GM12878 (cell line): ENCODE results near the gene METRNL. TPM values are rescaled to one million over a fixed set of nuclear protein-coding genes. Genes with fewer than 3 reads are reported as not detected.
A peak's percentile ranks its signal among the peaks of the same experiment; 100 is the strongest.

Source experiments
- ATAC-seq: fragments of 200-7000 bp; cut with Tn5 transposase; 3 replicates; pipeline ENCODE4 v1.9.1; 2020; ENCODE audit warnings: mild to moderate bottlenecking, moderate library complexity
- BruUV-seq: library from RNA; stranded (reverse); fragments of 400-500 nt; replicated peaks from 2 replicates; lab custom pipeline; 2021; lab: Mats Ljungman, UMichigan
- CTCF ChIA-PET: fragments of 300-600 bp; sonication (Branson Sonifier 250); formaldehyde crosslinking; extraction: SDS; loops from one replicate; lab custom pipeline; 2021; ENCODE audit warnings: inconsistent platforms; lab: Yijun Ruan, JAX
- POLR2A ChIA-PET: fragments of 350-600 bp; formaldehyde crosslinking; extraction: SDS; loops from one replicate; lab custom pipeline; 2021; ENCODE audit warnings: inconsistent platforms; lab: Charles Lee
- RAD21 ChIA-PET: fragments of 300-600 bp; sonication (Branson Sonifier 250); formaldehyde crosslinking; loops from one replicate; lab custom pipeline; 2023; ENCODE audit warnings: antibody characterized with exemption; ENCODE audit not compliant: unreplicated experiment; lab: Charles Lee
- SMC1A ChIA-PET: fragments of 300-600 bp; sonication (Branson Sonifier 250); formaldehyde crosslinking; loops from one replicate; lab custom pipeline; 2023; ENCODE audit not compliant: unreplicated experiment, uncharacterized antibody; lab: Charles Lee
- DNase-seq: peaks from one replicate; pipeline ENCODE4 v3.0.0-alpha.2; 2011; ENCODE audit warnings: low read depth, low spot score
- FAIRE-seq: peaks from 3 replicates; lab custom pipeline; 2011; peaks lifted over from hg19 to GRCh38; lab: Jason Lieb, UNC
- H2AFZ ChIP-seq: 2 replicates; pipeline ENCODE4 v1.6.0; 2011; ENCODE audit warnings: low read depth, low read length, control low read depth; ENCODE audit not compliant: control insufficient read depth
- H3K27ac ChIP-seq: 2 replicates; pipeline ENCODE4 v1.5.1; 2011; ENCODE audit warnings: control low read depth; ENCODE audit not compliant: control insufficient read depth, insufficient read depth
- H3K27me3 ChIP-seq, 2 experiments: replicated peaks in 1 of 2; 2 replicates each; pipeline versions ENCODE4 v1.6.0 to v1.6.1; 2011; ENCODE audit warnings: low read length in 1 of 2; ENCODE audit not compliant: control insufficient read depth in 2 of 2, insufficient read depth in 2 of 2
- H3K36me3 ChIP-seq, 2 experiments: 2 replicates each; pipeline ENCODE4 v1.5.1; 2011; ENCODE audit warnings: low read length in 1 of 2; ENCODE audit not compliant: control insufficient read depth in 2 of 2, insufficient read depth in 2 of 2
- H3K4me1 ChIP-seq: 2 replicates; pipeline ENCODE4 v1.6.1; 2011; ENCODE audit warnings: mild to moderate bottlenecking, low read length, moderate library complexity, mixed read lengths; ENCODE audit not compliant: control insufficient read depth, insufficient read depth
- H3K4me2 ChIP-seq: 2 replicates; pipeline ENCODE4 v1.6.0; 2011; ENCODE audit warnings: control low read depth; ENCODE audit not compliant: control insufficient read depth, insufficient read depth
- H3K4me3 ChIP-seq: fragments of 200-600 bp; sonication (generic); 2 replicates; pipeline ENCODE4 v1.5.1; 2016
- H3K79me2 ChIP-seq: 2 replicates; pipeline ENCODE4 v1.6.0; 2011; ENCODE audit warnings: low read length; ENCODE audit not compliant: control insufficient read depth, insufficient read depth
- H3K9ac ChIP-seq: 2 replicates; pipeline ENCODE4 v1.8.0; 2011; ENCODE audit warnings: low read length, control low read depth, mixed read lengths; ENCODE audit not compliant: control insufficient read depth, insufficient read depth
- H3K9me3 ChIP-seq: replicated peaks from 3 replicates; pipeline ENCODE4 v1.5.1; 2011; ENCODE audit warnings: mild to moderate bottlenecking, low read length; ENCODE audit not compliant: control insufficient read depth, insufficient read depth
- H4K20me1 ChIP-seq: 2 replicates; pipeline ENCODE4 v1.6.0; 2011; ENCODE audit not compliant: control insufficient read depth, insufficient read depth
- BMI1 ChIP-seq: fragments of 450-650 bp; IDR thresholded peaks from 2 replicates; pipeline ENCODE4 v1.6.1; 2016; ENCODE audit warnings: mild to moderate bottlenecking, moderate library complexity, borderline replicate concordance
- CHD1 ChIP-seq: IDR thresholded peaks from 2 replicates; pipeline ENCODE4 v1.6.1; 2012; ENCODE audit warnings: low read depth, low read length, improper control_type of control experiment
- CTCF ChIP-seq, 3 experiments: IDR thresholded peaks in 2 of 3; conservative IDR thresholded peaks in 1 of 3; 2 replicates each; pipeline ENCODE4 v1.5.1; 2011; ENCODE audit warnings: low read depth in 3 of 3, low read length in 3 of 3, mild to moderate bottlenecking in 3 of 3, control low read depth in 2 of 3, moderate library complexity in 2 of 3, inconsistent platforms in 1 of 3, mixed read lengths in 1 of 3; ENCODE audit not compliant: control insufficient read depth in 2 of 3, insufficient read depth in 1 of 3; ENCODE audit errors: extremely low read depth in 1 of 3
- IRF3 ChIP-seq: fragments of 450-650 bp; IDR thresholded peaks from 2 replicates; pipeline ENCODE4 v1.6.1; 2014; ENCODE audit warnings: mild to moderate bottlenecking
- NR2F1 ChIP-seq: fragments of 450-650 bp; conservative IDR thresholded peaks from 2 replicates; pipeline ENCODE4 v1.6.1; 2017; ENCODE audit warnings: mild to moderate bottlenecking
- RAD51 ChIP-seq: fragments of 450-650 bp; IDR thresholded peaks from 2 replicates; pipeline ENCODE4 v1.6.1; 2016; ENCODE audit warnings: moderate library complexity, mild to moderate bottlenecking, inconsistent platforms
- RB1 ChIP-seq: fragments of 450-650 bp; formaldehyde crosslinking; IDR thresholded peaks from 2 replicates; pipeline ENCODE4 v1.6.1; 2017; ENCODE audit warnings: mild to moderate bottlenecking, borderline replicate concordance
- WGBS: methylation state at CpG from one replicate; pipeline ENCODE4 v1.1.6; 2016; ENCODE audit warnings: low lambda C conversion rate; ENCODE audit not compliant: insufficient replicate concordance, insufficient coverage; ENCODE audit errors: missing lambda C conversion rate; 5-methylcytosine and 5-hydroxymethylcytosine counted together
- in situ Hi-C: fragments of 300-500 bp; cut with MboI; formaldehyde crosslinking; loops from 9 replicates; pipeline ENCODE4 v1.14.3; 2018; ENCODE audit warnings: mixed read lengths
- intact Hi-C: fragments of 100-400 bp; cut with micrococcal nuclease; formaldehyde crosslinking; loops from one replicate; pipeline ENCODE4 v1.14.2; 2022; ENCODE audit not compliant: unreplicated experiment
- polyA plus RNA-seq, 11 experiments: library from polyadenylated mRNA; depleted of rRNA in 4 of 11; unstranded in 6 of 11; stranded (reverse) in 5 of 11; fragments of >200 nt; fragmentation: Nextera tagmentation in 4 of 11; fragmentation: Illumina TruSeq in 1 of 11; extraction: Ambion mirVana in 4 of 11; extraction: Trizol in 1 of 11; gene quantifications; 1 replicate in 1 of 11; 2 replicates in 10 of 11; pipeline versions ENCODE4 v1.2.1 to v1.2.3, GENCODE V29; 2011 to 2016; ENCODE audit warnings: inconsistent platforms in 2 of 11, missing spikeins in 2 of 11, low read depth in 1 of 11
- total RNA-seq, 4 experiments: library from RNA; depleted of rRNA in 3 of 4; stranded (reverse); fragments of >200 nt in 3 of 4; fragmentation: Illumina TruSeq in 1 of 4; extraction: Trizol in 1 of 4; gene quantifications; 2 replicates each; pipeline versions ENCODE4 v1.2.1 to v1.2.3, GENCODE V29; 2013 to 2021

METRNL gene
- total and polyA plus RNA-seq, 10 of the 15 experiments (the other 5 are each of a cell fraction or from before 2014, with no cell fraction given), result 0.05 to 3.7 (median 0.48) TPM; not detected in 2

- TF ChIP-seq RAD51, result peak; percentile 37; the same call in 1 of the 2 replicates
- no peak for TF ChIP-seq CHD1
- TF ChIP-seq CTCF (IDR thresholded peaks at IDR 0.05 in 2 of 3, conservative IDR thresholded peaks at IDR 0.05 in 1 of 3; ENCODE audit: control insufficient read depth in 2 of 3, extremely low read depth in 1 of 3, insufficient read depth in 1 of 3, low read depth in 3 of 3, low read length in 3 of 3), result 0 out of 6 replicates have a peak, but pooled peaks of 1 of the 3 experiments have one; percentile 1
- TF ChIP-seq RB1, result peak; percentile 74; the same call in 1 of the 2 replicates
- TF ChIP-seq BMI1, result no peak
- no peak for TF ChIP-seq IRF3
Observed at GRCh38 chr17:83051396-83052240, 27.8 kb upstream of the METRNL start (continued).

GRCh38 chr17:83052241-83052564 lies 27.2 kb upstream of the METRNL start:
- Histone ChIP-seq H4K20me1 (no peaks in the 10 kb centered on the region), H3K9me3 (no peaks in the 10 kb centered on the region; the same call in 2 of the 3 replicates), H2AFZ (peak overlapping the region; percentile 73), H3K9ac (peak overlapping the region; percentile 18; the same call in 1 of the 2 replicates), H3K27ac (peak overlapping the region; percentile 6; the same call in 1 of the 2 replicates), H3K4me1 (no peaks in the 10 kb centered on the region; the same call in none of the 2 replicates), H3K27me3 (no peaks in the 10 kb centered on the region), H3K36me3 (no peaks in the 10 kb centered on the region), H3K4me3 (peak overlapping the region; percentile 54; the same call in 1 of the 2 replicates), H3K4me2 (peak overlapping the region; percentile 85), H3K79me2 (no peaks in the 10 kb centered on the region)
- in situ Hi-C loops (no loop called here), intact Hi-C loops (no loop called here)
- POLR2A ChIA-PET, result no interaction called here
- no peak for ATAC-seq
- 34% methylated on average over 8 of the region's 12 CpGs for WGBS
- no peak for FAIRE-seq
- DNase-seq, result no peak
- CTCF ChIA-PET, result no interaction called here
- 0 out of 2 replicates have a peak, but pooled peaks have one; percentile 6 for TF ChIP-seq NR2F1
- TF ChIP-seq RB1, result no peak
- RAD21 ChIA-PET, result no interaction called here
- SMC1A ChIA-PET, result no interaction called here
- no TSS peak for BruUV-seq
